Stimulated activated CD8-positive, alpha-beta memory T cell treated with anti-CD3 and anti-CD28 coated beads, Interleukin-15, amount 100 ng/mL, for 48 hours (primary cell): ENCODE measurements around the gene PLEKHG2.

Experiments
- DNase-seq, 2 donors: peaks; one replicate each; pipeline ENCODE4 v3.0.0-alpha.2; 2020; ENCODE audit warnings: low read depth in 2 of 2

Gene PLEKHG2

GRCh38 chr19:39384839-39385568 lies 27.5 kb upstream of the PLEKHG2 start:
- DNase-seq, result no peak

GRCh38 chr19:39385629-39386411 lies 26.6 kb upstream of the PLEKHG2 start:
- no peak for DNase-seq

GRCh38 chr19:39386557-39386956 lies 25.9 kb upstream of the PLEKHG2 start:
- no peak for DNase-seq

GRCh38 chr19:39388657-39389056 lies 23.8 kb upstream of the PLEKHG2 start:
- no peak for DNase-seq

GRCh38 chr19:39389631-39390414 lies 22.6 kb upstream of the PLEKHG2 start:
- DNase-seq, result no peak

- DNase-seq, result no peak
These were observed 22.1 kb upstream of the PLEKHG2 start for GRCh38 chr19:39390451-39390750.

- DNase-seq, result peak; percentile 92 to 94
These were observed 21.6 kb upstream of the PLEKHG2 start, which contains the start of the genes MED29 and PAF1 for GRCh38 chr19:39390751-39391437. Gene MED29 (plus strand): TSS chr19:39391378. CDS start chr19:39391423, 45 bp downstream. Gene PAF1 (minus strand): TSS chr19:39391106. CDS start chr19:39390864, 242 bp downstream.

GRCh38 chr19:39397360-39398296 lies 14.8 kb upstream of the PLEKHG2 start:
- DNase-seq, result peak; percentile 85 to 89

GRCh38 chr19:39398297-39398864 lies 14.1 kb upstream of the PLEKHG2 start:
- DNase-seq, result peak in 1 of 2 donors; percentile 42

- no peak for DNase-seq
These were observed 12.8 kb upstream of the PLEKHG2 start for GRCh38 chr19:39399668-39400050.

GRCh38 chr19:39400061-39400460 lies 12.4 kb upstream of the PLEKHG2 start:
- no peak for DNase-seq

GRCh38 chr19:39401070-39401548 lies 11.4 kb upstream of the PLEKHG2 start:
- no peak for DNase-seq

- DNase-seq, result peak; percentile 84 to 86
These were observed 10.7 kb upstream of the PLEKHG2 start for GRCh38 chr19:39401549-39402345.

GRCh38 chr19:39402346-39403300 lies 9.8 kb upstream of the PLEKHG2 start:
- DNase-seq, result peak; percentile 81 to 82

- DNase-seq, result peak; percentile 94 to 95
These were observed 8.8 kb upstream of the PLEKHG2 start for GRCh38 chr19:39403331-39404312.

GRCh38 chr19:39405261-39405957 lies 7.1 kb upstream of the PLEKHG2 start:
- no peak for DNase-seq
